Aorta (tissue), 5 donors: ENCODE measurements around the gene GRM7. TPM values are rescaled to one million over a fixed set of nuclear protein-coding genes. Genes with fewer than 3 reads are reported as not detected.

Experiments used
- ATAC-seq: fragments of 200-7000 bp; cut with Tn5 transposase; one replicate; pipeline ENCODE4 v1.9.1; 2022; ENCODE audit warnings: moderate library complexity; ENCODE audit not compliant: low FRiP score
- DNase-seq, 2 donors: peaks; one replicate each; pipeline ENCODE4 v3.0.0-alpha.2; 2020
- H3K27ac ChIP-seq, 2 donors: one replicate each; pipeline ENCODE4 v1.5.1; 2013; ENCODE audit warnings: low read length in 2 of 2, mild to moderate bottlenecking in 2 of 2, moderate library complexity in 2 of 2, control low read depth in 1 of 2, inconsistent platforms in 1 of 2, low read depth in 1 of 2
- H3K27me3 ChIP-seq, 2 donors: one replicate each; pipeline ENCODE4 v1.6.1; 2013; ENCODE audit warnings: control low read depth in 1 of 2, low read length in 1 of 2, mild to moderate bottlenecking in 1 of 2, moderate library complexity in 1 of 2; ENCODE audit not compliant: insufficient read depth in 2 of 2, control insufficient read depth in 1 of 2
- H3K36me3 ChIP-seq, 2 donors: one replicate each; pipeline ENCODE4 v1.6.1; 2013; ENCODE audit warnings: control low read depth in 1 of 2, low read length in 1 of 2, mild to moderate bottlenecking in 1 of 2; ENCODE audit not compliant: insufficient read depth in 2 of 2, control insufficient read depth in 1 of 2
- H3K4me1 ChIP-seq, 2 donors: one replicate each; pipeline ENCODE4 v1.6.1; 2013; ENCODE audit warnings: low read length in 2 of 2, control low read depth in 1 of 2, mild to moderate bottlenecking in 1 of 2, moderate library complexity in 1 of 2; ENCODE audit not compliant: insufficient read depth in 2 of 2, control insufficient read depth in 1 of 2
- H3K4me3 ChIP-seq, 2 donors: one replicate each; pipeline ENCODE4 v1.5.1; 2013; ENCODE audit warnings: low read length in 2 of 2, control low read depth in 1 of 2, mild to moderate bottlenecking in 1 of 2
- H3K9me3 ChIP-seq: one replicate; pipeline ENCODE4 v1.6.1; 2013; ENCODE audit warnings: mild to moderate bottlenecking, low read length; ENCODE audit not compliant: control insufficient read depth
- WGBS, 2 donors: extraction: QIAGEN DNeasy Blood & Tissue Kit; methylation state at CpG; one replicate each; pipeline ENCODE4 v1.1.7; 2013; 5-methylcytosine and 5-hydroxymethylcytosine counted together
- intact Hi-C, 2 donors: fragments of 100-400 bp; cut with DNase I; formaldehyde crosslinking; loops; one replicate each; pipeline versions ENCODE4 v1.14.2 to v1.15.0; 2022
- polyA plus RNA-seq, 2 donors: library from polyadenylated mRNA; stranded (reverse); fragments of 200-250 nt; gene quantifications; one replicate each; pipeline ENCODE4 v1.2.3, GENCODE V29; 2013
- total RNA-seq, 2 donors: library from RNA; stranded (reverse); fragmentation: NEBNext Ultra II Directional; extraction: Animal tissue kit (Norgen Biotek cat#: 25700); gene quantifications; one replicate each; pipeline ENCODE4 v1.2.1, GENCODE V29; 2021
- donor health status: healthy with polysubstance abuse.
- donor health status: Bipolar disorder and iron deficiency.
- donor health status: DM: no; HTN: no; CAD: no.
- donor health status: DM: no; HTN: no; CAD: no.
- donor health status: DM: yes; HTN: yes; CAD: no.

Gene GRM7
- total and polyA plus RNA-seq, 4 donors = 0.10 to 2.5 (median 0.50) TPM

GRCh38 chr3:7787871-7788828 lies 927.2 kb downstream of the GRM7 start:
- ATAC-seq = no peak
- intact Hi-C loops = no loop called here
- WGBS, 2 donors = 74 to 77% methylated on average over 5 of the region's 5 CpGs

GRCh38 chr3:7788881-7789280 lies 928.0 kb downstream of the GRM7 start:
- H3K27me3 ChIP-seq = no peaks in the 10 kb centered on the region
- DNase-seq (no peak), ATAC-seq (no peak)
- intact Hi-C loops = no loop called here
- no peak overlapping the region for H3K4me3 ChIP-seq
- H3K36me3 ChIP-seq = no peaks in the 10 kb centered on the region
- H3K27ac ChIP-seq = no peak overlapping the region
- 79 to 80% methylated on average over 1 of the region's 1 CpG for WGBS, 2 donors
- H3K9me3 ChIP-seq = no peaks in the 10 kb centered on the region
- no peaks in the 10 kb centered on the region for H3K4me1 ChIP-seq

More at GRCh38 chr3:7787871-7788828, 927.2 kb downstream of the GRM7 start:
- H3K27ac ChIP-seq = no peak overlapping the region
- no peaks in the 10 kb centered on the region for H3K27me3 ChIP-seq
- H3K36me3 ChIP-seq = no peaks in the 10 kb centered on the region
- H3K4me3 ChIP-seq = no peak overlapping the region
- DNase-seq = no peak
- H3K9me3 ChIP-seq = no peaks in the 10 kb centered on the region
- H3K4me1 ChIP-seq = no peaks in the 10 kb centered on the region

GRCh38 chr3:7789324-7789723 lies 928.4 kb downstream of the GRM7 start:
- DNase-seq = no peak
- intact Hi-C loops = no loop called here
- Histone ChIP-seq H3K9me3 (no peaks in the 10 kb centered on the region), H3K36me3 (no peaks in the 10 kb centered on the region), H3K27me3 (no peaks in the 10 kb centered on the region), H3K4me3 (no peak overlapping the region), H3K4me1 (no peaks in the 10 kb centered on the region), H3K27ac (no peak overlapping the region)
- 84 to 88% methylated on average over 7 of the region's 7 CpGs for WGBS, 2 donors
- ATAC-seq = no peak

GRCh38 chr3:7790141-7790540 lies 929.2 kb downstream of the GRM7 start:
- Histone ChIP-seq H3K4me3 (no peak overlapping the region), H3K27ac (no peak overlapping the region), H3K27me3 (no peaks in the 10 kb centered on the region), H3K9me3 (no peaks in the 10 kb centered on the region), H3K36me3 (no peaks in the 10 kb centered on the region), H3K4me1 (no peaks in the 10 kb centered on the region)
- ATAC-seq (no peak), DNase-seq (no peak)
- WGBS, 2 donors = 76 to 79% methylated on average over 3 of the region's 3 CpGs
- intact Hi-C loops = loop anchor here in 1 of 2 donors (10.0 kb wide), 1 partner anchor 235 kb away; no protein-coding TSS in a partner anchor
